Caco-2 (cell line): ENCODE data around the gene RNF208. TPM values are rescaled to one million over a fixed set of nuclear protein-coding genes. Genes with fewer than 3 reads are reported as not detected.

ENCODE experiments used
- BruUV-seq: library from RNA; stranded (reverse); fragments of 400-500 nt; replicated peaks from 2 replicates; lab custom pipeline; 2021; lab: Mats Ljungman, UMichigan
- CTCF ChIA-PET: fragments of 300-600 bp; sonication (Branson Sonifier 250); formaldehyde crosslinking; loops from one replicate; lab custom pipeline; 2022; ENCODE audit warnings: antibody characterized with exemption; lab: Charles Lee
- POLR2A ChIA-PET: fragments of 300-600 bp; sonication (Branson Sonifier 250); formaldehyde crosslinking; loops from one replicate; lab custom pipeline; 2022; ENCODE audit warnings: antibody characterized with exemption; lab: Charles Lee
- DNase-seq, 2 experiments: peaks; one replicate each; pipeline versions ENCODE4 v3.0.0 to v3.0.0-alpha.2; 2020 to 2022
- H3K27me3 ChIP-seq: replicated peaks from 2 replicates; pipeline ENCODE4 v1.6.0; 2011; ENCODE audit warnings: low read length; ENCODE audit not compliant: control insufficient read depth, insufficient read depth
- H3K36me3 ChIP-seq: 2 replicates; pipeline ENCODE4 v1.5.1; 2011; ENCODE audit warnings: low read length; ENCODE audit not compliant: control insufficient read depth, insufficient read depth
- H3K4me1 ChIP-seq: fragments of 250-450 bp; sonication (Bioruptor Pico); 2 replicates; pipeline ENCODE4 v1.5.1; 2020; ENCODE audit warnings: mild to moderate bottlenecking
- H3K4me3 ChIP-seq: 2 replicates; pipeline ENCODE4 v1.5.1; 2011; ENCODE audit warnings: low read depth, mild to moderate bottlenecking, control low read depth, low read length
- H3K9me3 ChIP-seq: fragments of 250-450 bp; sonication (Bioruptor Pico); 2 replicates; pipeline ENCODE4 v1.5.1; 2020; ENCODE audit warnings: mild to moderate bottlenecking, moderate library complexity
- H3K27ac Mint-ChIP-seq: one replicate; pipeline ENCODE4 v1.8.0; 2022; ENCODE audit warnings: mixed read lengths; ENCODE audit not compliant: unreplicated experiment
- H3K27me3 Mint-ChIP-seq: one replicate; pipeline ENCODE4 v1.8.0; 2022; ENCODE audit warnings: mixed read lengths; ENCODE audit not compliant: insufficient read depth, unreplicated experiment
- H3K36me3 Mint-ChIP-seq: one replicate; pipeline ENCODE4 v1.8.0; 2022; ENCODE audit warnings: mild to moderate bottlenecking, mixed read lengths; ENCODE audit not compliant: insufficient read depth, unreplicated experiment
- H3K4me1 Mint-ChIP-seq: one replicate; pipeline ENCODE4 v1.8.0; 2022; ENCODE audit warnings: low read depth, mixed read lengths; ENCODE audit not compliant: unreplicated experiment
- H3K4me3 Mint-ChIP-seq: one replicate; pipeline ENCODE4 v1.8.0; 2022; ENCODE audit warnings: mild to moderate bottlenecking, moderate library complexity, mixed read lengths; ENCODE audit not compliant: unreplicated experiment
- H3K9me3 Mint-ChIP-seq: one replicate; pipeline ENCODE4 v1.8.0; 2022; ENCODE audit warnings: mixed read lengths; ENCODE audit not compliant: unreplicated experiment
- intact Hi-C: fragments of 100-400 bp; cut with micrococcal nuclease; formaldehyde crosslinking; loops from one replicate; pipeline ENCODE4 v1.10.0; 2022; ENCODE audit not compliant: unreplicated experiment
- total RNA-seq: library from RNA; stranded (reverse); gene quantifications from 2 replicates; pipeline ENCODE4 v1.2.3, GENCODE V29; 2022
- TF ChIP-seq, protein P1 (sequence below), 2 experiments: fragments of 200-600 bp in 1 of 2; IDR thresholded peaks; 1 replicate in 1 of 2; 2 replicates in 1 of 2; pipeline versions ENCODE4 v1.5.1 to v1.8.0; 2011 to 2022; ENCODE audit warnings: antibody characterized with exemption in 1 of 2, control low read depth in 1 of 2, inconsistent platforms in 1 of 2, low read depth in 1 of 2, low read length in 1 of 2, mild to moderate bottlenecking in 1 of 2, moderate library complexity in 1 of 2; ENCODE audit not compliant: insufficient read depth in 1 of 2, severe bottlenecking in 1 of 2, unreplicated experiment in 1 of 2

The RNF208 gene
- total RNA-seq, 1 experiment from 2014 or later, result 6.5 TPM

DNA sequence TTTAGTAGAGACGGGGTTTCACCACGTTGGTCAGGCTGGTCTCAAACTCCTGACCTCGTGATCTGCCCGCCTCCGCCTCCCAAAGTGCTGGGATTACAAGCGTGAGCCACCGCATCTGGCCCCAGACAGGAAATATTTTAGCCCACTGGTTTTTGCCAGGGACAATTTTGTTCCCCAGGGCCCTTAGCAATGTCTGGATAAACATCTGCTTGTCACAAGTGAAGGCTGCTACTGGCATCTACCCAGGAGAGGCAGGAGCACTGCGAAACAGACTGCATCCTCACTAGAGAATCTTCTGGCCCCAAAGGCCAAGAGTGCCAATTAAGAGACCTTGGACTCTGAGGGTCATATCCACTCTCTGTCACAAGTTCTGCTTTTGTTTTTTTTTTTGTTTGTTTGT is 19.1 kb downstream of the RNF208 start:
- Histone ChIP-seq H3K4me1 (peaks cover 36% of the 10 kb centered on the region), H3K36me3 (no peaks in the 10 kb centered on the region), H3K4me3 (no peak overlapping the region), H3K27me3 (no peaks in the 10 kb centered on the region), H3K9me3 (no peaks in the 10 kb centered on the region)
- H3K36me3 Mint-ChIP-seq, result peaks cover 46% of the 10 kb centered on the region
- TF ChIP-seq, protein P1, sequence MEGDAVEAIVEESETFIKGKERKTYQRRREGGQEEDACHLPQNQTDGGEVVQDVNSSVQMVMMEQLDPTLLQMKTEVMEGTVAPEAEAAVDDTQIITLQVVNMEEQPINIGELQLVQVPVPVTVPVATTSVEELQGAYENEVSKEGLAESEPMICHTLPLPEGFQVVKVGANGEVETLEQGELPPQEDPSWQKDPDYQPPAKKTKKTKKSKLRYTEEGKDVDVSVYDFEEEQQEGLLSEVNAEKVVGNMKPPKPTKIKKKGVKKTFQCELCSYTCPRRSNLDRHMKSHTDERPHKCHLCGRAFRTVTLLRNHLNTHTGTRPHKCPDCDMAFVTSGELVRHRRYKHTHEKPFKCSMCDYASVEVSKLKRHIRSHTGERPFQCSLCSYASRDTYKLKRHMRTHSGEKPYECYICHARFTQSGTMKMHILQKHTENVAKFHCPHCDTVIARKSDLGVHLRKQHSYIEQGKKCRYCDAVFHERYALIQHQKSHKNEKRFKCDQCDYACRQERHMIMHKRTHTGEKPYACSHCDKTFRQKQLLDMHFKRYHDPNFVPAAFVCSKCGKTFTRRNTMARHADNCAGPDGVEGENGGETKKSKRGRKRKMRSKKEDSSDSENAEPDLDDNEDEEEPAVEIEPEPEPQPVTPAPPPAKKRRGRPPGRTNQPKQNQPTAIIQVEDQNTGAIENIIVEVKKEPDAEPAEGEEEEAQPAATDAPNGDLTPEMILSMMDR (IDR thresholded peaks at IDR 0.05; ENCODE audit: insufficient read depth in 1 of 2, low read depth in 1 of 2, low read length in 1 of 2, severe bottlenecking in 1 of 2, unreplicated experiment in 1 of 2), result no peak
- BruUV-seq, result no TSS peak
- H3K27me3 Mint-ChIP-seq, result no peaks in the 10 kb centered on the region
- no peak overlapping the region for H3K27ac Mint-ChIP-seq
- no peak for DNase-seq
- ChIA-PET POLR2A (no interaction called here), CTCF (no interaction called here)
- H3K4me1 Mint-ChIP-seq, result peaks cover 12% of the 10 kb centered on the region
- H3K9me3 Mint-ChIP-seq, result no peaks in the 10 kb centered on the region
- H3K4me3 Mint-ChIP-seq, result no peak overlapping the region
- intact Hi-C loops, result loop anchor here (5.0 kb wide), 1 partner anchor 34 kb away; no protein-coding TSS in a partner anchor

DNA sequence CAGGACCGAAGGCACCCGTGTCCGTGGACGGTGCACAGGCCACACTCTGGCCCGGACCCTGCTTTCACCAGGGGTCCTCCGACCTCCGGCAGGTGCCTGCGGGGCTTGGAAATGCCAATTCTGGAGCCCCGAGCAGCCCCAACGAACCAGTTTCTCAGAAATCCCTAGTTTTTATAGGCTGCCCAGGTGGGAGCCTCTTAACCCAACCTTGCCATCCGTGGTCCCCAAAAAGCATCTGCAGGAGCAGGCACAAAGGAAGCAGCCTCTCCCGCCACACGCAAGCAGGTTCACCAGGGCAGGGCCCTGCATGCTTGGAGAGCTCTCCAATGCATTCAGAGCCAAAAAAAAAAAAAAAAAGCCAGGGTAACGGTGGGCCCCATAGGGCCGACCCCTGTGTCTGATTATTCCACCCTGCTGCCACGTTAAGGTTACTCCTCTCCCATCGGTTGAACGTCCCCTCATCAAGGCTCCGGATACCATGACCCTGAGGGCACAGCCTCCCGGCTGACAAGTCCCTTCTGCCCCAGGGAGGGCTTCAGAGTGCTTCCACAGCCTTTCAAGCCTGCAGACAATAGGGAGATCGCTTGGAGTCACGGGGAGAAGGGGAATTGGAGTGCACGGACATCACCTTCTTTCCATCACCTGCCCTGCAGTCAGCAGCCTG is 20.7 kb downstream of the RNF208 start:
- peaks cover under 1% of the 10 kb centered on the region for H3K4me1 Mint-ChIP-seq
- peak overlapping the region; percentile 80 for H3K4me3 ChIP-seq
- TF ChIP-seq, protein P1 (IDR thresholded peaks at IDR 0.05; ENCODE audit: insufficient read depth in 1 of 2, low read depth in 1 of 2, low read length in 1 of 2, severe bottlenecking in 1 of 2, unreplicated experiment in 1 of 2), result no peak
- H3K4me3 Mint-ChIP-seq, result peak overlapping the region; percentile 78
- ChIA-PET CTCF (interaction anchor here (0.7 to 1.2 kb wide), 10 partner anchors 10 to 155 kb away, joined by 3 to 12 read pairs (median 4); partner anchors contain the start of genes ANAPC2, SSNA1 and TUBB4B), POLR2A (interaction anchor here (0.5 to 2.0 kb wide), 13 partner anchors 12 to 401 kb away, joined by 3 to 21 read pairs (median 5); partner anchors contain the start of genes ANAPC2, EXD3, MAN1B1 and NOXA1)
- DNase-seq, result no peak
- H3K4me1 ChIP-seq, result peaks cover 38% of the 10 kb centered on the region
- H3K27me3 ChIP-seq, result no peaks in the 10 kb centered on the region
- no TSS peak for BruUV-seq
- H3K9me3 ChIP-seq, result no peaks in the 10 kb centered on the region
- H3K27me3 Mint-ChIP-seq, result no peaks in the 10 kb centered on the region
- H3K27ac Mint-ChIP-seq, result peak overlapping the region; percentile 64
- intact Hi-C loops, result loop anchor here (5.0 kb wide), 1 partner anchor 36 kb away; no protein-coding TSS in a partner anchor
- H3K36me3 ChIP-seq, result no peaks in the 10 kb centered on the region
- no peaks in the 10 kb centered on the region for H3K9me3 Mint-ChIP-seq
- H3K36me3 Mint-ChIP-seq, result peaks cover 36% of the 10 kb centered on the region

DNA sequence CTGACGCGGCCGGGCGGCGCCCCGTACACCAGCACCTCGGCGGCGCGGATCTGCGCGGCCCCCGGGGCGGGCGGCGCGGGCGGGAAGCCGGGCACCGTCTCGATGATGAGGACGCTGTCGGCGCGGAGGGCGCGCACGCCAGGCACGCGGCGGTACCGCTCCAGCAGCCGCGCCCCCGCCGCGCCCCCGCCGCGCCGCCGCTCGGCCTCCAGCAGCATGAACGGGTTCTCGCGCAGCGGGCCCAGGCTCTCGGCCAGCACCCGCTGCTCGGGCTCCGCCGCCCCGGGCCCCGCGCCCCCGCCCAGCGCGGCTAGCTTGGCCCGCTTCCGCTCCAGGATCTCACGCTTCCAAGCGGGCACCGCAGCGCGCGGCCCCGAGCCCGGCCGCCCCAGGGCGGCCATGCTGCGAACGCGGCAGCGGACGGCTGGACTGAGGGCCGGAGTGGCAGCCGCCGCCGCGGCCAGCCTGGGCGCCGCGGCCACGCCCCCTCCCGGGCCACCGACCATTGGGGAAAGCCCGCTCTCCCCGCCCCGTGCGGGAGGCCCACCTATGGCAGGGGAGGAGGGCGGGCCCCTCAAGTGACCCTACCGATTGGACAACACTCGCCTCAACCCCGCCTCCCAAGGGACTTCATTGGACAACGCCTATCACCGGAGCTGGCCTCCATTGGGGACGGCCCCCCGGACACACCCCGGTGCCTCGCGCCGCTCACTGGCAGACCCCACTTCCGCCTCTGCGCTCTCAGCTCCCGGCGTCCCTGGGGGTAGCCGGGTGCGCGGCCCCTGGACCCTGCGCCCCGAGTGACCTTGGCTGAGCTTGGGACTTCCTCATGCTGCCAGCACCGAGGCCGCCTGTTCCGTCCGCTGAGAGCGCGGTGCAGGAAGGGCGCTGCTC is 21.5 kb downstream of the RNF208 start, which contains the start of gene TPRN:
TSS of gene TPRN (minus strand) at position 431 of the 894 bp plus-strand sequence. CDS start at position 401, 30 bp downstream.
- Mint-ChIP-seq H3K36me3 (peaks cover 28% of the 10 kb centered on the region), H3K4me1 (peaks cover under 1% of the 10 kb centered on the region), H3K27ac (peak within 1 kb of the TSS; percentile 64), H3K27me3 (no peaks in the 10 kb centered on the region), H3K4me3 (peak within 1 kb of the TSS; percentile 78), H3K9me3 (no peaks in the 10 kb centered on the region)
- ChIA-PET CTCF (interaction anchor here (0.7 to 1.2 kb wide), 10 partner anchors 10 to 154 kb away, joined by 3 to 12 read pairs (median 4); partner anchors contain the start of genes ANAPC2, SSNA1 and TUBB4B), POLR2A (interaction anchor here (0.5 to 2.0 kb wide), 14 partner anchors 8 to 401 kb away, joined by 3 to 21 read pairs (median 4); partner anchors contain the start of genes ANAPC2, EXD3, MAN1B1 and NOXA1)
- TF ChIP-seq, protein P1 (IDR thresholded peaks at IDR 0.05; ENCODE audit: insufficient read depth in 1 of 2, low read depth in 1 of 2, low read length in 1 of 2, severe bottlenecking in 1 of 2, unreplicated experiment in 1 of 2), result no peak
- Histone ChIP-seq H3K4me1 (peaks cover 37% of the 10 kb centered on the region), H3K9me3 (no peaks in the 10 kb centered on the region), H3K36me3 (no peaks in the 10 kb centered on the region), H3K27me3 (no peaks in the 10 kb centered on the region), H3K4me3 (peak within 1 kb of the TSS; percentile 80)
- peak; percentile 100 for DNase-seq
- intact Hi-C loops, result loop anchor here (1.0 to 5.0 kb wide), 3 partner anchors 11 to 37 kb away; no protein-coding TSS in a partner anchor
- no TSS peak for BruUV-seq
